ENCODE results near the gene B4GALT4.

B4GALT4 gene

GRCh38 chr3:119236756-119237155 is 3.9 kb downstream of the B4GALT4 start:
- no peak for TF ChIP-seq CTCF (IDR thresholded peaks at IDR 0.05; ENCODE audit: low read depth, low read length)
- H3K4me3 ChIP-seq (ENCODE audit: low read depth, low read length) = no peak overlapping the region

- no peak for TF ChIP-seq CTCF (IDR thresholded peaks at IDR 0.05; ENCODE audit: low read depth, low read length)
- H3K4me3 ChIP-seq (ENCODE audit: low read depth, low read length) = no peak overlapping the region
These were observed 5.5 kb downstream of the B4GALT4 start for GRCh38 chr3:119235151-119235550.

- no peak overlapping the region for H3K4me3 ChIP-seq (ENCODE audit: low read depth, low read length)
- no peak for TF ChIP-seq CTCF (IDR thresholded peaks at IDR 0.05; ENCODE audit: low read depth, low read length)
These were observed 6.1 kb downstream of the B4GALT4 start for GRCh38 chr3:119234610-119235009.

DNA sequence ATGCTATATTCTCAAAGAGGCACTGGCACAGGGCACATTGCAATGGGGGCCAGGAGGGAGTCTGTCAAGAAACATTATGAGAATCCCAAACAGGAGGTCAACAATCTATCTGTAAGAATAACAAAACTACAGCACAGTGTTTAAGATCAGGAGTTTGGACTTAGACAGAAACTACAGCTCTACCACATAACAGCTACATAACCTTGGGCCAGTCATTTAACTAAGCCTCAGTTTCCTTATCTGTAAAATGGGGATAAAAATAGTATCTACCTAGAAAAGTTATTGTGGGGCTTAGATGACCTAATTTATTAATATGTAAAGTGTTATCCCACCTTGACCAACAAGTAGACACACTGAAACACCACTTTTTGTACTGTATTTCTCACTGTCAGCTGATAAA is 9.9 kb downstream of the B4GALT4 start:
- no peak for TF ChIP-seq CTCF (IDR thresholded peaks at IDR 0.05; ENCODE audit: low read depth, low read length)

DNA sequence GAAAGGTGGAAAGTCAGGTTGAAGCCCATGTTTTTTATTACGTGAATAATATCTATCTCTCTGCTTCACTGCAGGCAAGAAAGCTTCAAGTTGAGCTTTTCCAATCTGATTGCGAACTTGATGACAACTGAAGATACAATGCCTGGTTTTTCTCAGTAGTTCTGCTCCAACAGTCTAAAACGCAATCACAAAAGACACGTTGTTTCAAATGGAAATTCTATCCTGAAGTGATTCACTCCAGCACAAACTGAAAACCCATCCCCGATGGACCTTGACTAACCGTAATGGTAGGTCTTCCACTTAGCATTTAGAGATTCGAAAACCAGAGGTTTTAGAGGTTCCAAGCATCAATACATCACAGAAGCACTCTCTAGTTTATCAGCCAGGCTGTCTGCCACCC is 10.6 kb downstream of the B4GALT4 start:
- no peak overlapping the region for H3K4me3 ChIP-seq (ENCODE audit: low read depth, low read length)
- TF ChIP-seq CTCF (IDR thresholded peaks at IDR 0.05; ENCODE audit: low read depth, low read length) = no peak

More for the DNA sequence above, 9.9 kb downstream of the B4GALT4 start:
- H3K4me3 ChIP-seq (ENCODE audit: low read depth, low read length) = no peak overlapping the region

DNA sequence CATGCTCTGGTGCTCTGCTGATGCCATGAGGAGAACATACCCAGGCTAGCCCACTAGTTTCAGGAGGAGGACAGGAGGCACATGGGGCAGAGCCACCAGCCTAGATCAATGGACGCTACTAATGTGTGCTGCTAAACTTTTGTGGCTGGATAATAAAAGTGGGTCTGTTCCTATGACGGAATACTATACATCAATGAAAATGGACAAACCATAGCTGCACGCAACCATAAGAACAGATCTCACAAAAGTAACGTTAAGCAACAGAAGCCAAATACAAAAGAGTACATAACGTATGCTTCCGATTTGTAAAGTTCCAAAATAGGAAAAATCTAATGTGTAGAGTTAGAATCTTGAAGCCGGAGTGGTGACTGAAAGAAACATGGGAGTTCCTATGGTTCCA is 11.5 kb downstream of the B4GALT4 start:
- TF ChIP-seq CTCF (IDR thresholded peaks at IDR 0.05; ENCODE audit: low read depth, low read length) = no peak
- no peak overlapping the region for H3K4me3 ChIP-seq (ENCODE audit: low read depth, low read length)

DNA sequence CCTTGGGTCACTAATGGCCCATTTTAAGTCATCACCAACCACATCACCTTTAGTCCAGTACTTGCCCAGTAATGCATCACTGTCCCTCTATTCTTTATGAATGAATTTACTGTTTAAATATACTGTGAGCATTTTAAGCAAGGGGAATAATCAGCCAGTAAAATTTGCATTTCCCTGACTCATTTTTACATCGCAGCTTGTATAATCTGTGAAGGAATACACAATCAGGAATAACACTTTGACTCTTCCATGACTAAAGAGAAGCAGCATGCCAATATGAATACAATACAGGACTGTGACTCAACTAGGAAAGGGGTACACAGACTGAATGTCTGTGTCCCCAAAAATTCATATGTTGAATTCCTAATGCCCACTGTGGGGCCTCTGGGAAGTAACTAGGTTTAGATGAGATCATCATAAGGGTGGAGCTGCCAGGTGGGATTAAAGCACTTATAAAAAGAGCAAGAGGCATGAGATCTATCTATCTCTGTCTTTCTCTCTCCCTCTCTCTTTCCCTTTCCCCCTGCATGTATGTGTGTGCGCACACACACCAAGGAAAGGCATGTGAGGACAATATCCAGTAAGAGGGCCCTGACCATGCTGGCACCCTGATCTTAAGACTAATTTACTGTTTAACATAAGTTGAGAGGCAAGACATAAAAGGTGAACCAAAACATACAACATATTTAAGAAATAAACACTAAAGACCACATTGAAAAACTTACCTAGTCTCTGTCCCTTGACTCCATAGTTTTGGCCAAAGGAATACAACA is 12.1 kb downstream of the B4GALT4 start:
- TF ChIP-seq CTCF (IDR thresholded peaks at IDR 0.05; ENCODE audit: low read depth, low read length) = no peak
- no peak overlapping the region for H3K4me3 ChIP-seq (ENCODE audit: low read depth, low read length)
